ENCODE measurements around the gene WDR27. TPM values are rescaled to one million over a fixed set of nuclear protein-coding genes. Genes with fewer than 3 reads are reported as not detected.

The WDR27 gene
- total RNA-seq, 1 donor from 2014 or later, result 7.2 TPM

- DNase-seq (ENCODE audit: low spot score), result no peak
- intact Hi-C loops (cut with DNase I), result no loop called here
Measured at GRCh38 chr6:169503422-169504152, 198.2 kb downstream of the WDR27 start.

- no peak for DNase-seq (ENCODE audit: low spot score)
- intact Hi-C loops (cut with DNase I), result no loop called here
Measured at GRCh38 chr6:169502445-169502844, 199.4 kb downstream of the WDR27 start.

- intact Hi-C loops (cut with DNase I), result no loop called here
- no peak for DNase-seq (ENCODE audit: low spot score)
Measured at GRCh38 chr6:169501777-169502313, 200.0 kb downstream of the WDR27 start.

- no peak for DNase-seq (ENCODE audit: low spot score)
- intact Hi-C loops (cut with DNase I), result no loop called here
Measured at GRCh38 chr6:169501128-169501527, 200.7 kb downstream of the WDR27 start.

- intact Hi-C loops (cut with DNase I), result no loop called here
- no peak for DNase-seq (ENCODE audit: low spot score)
Measured at GRCh38 chr6:169500688-169501087, 201.1 kb downstream of the WDR27 start.

- no peak for DNase-seq (ENCODE audit: low spot score)
- intact Hi-C loops (cut with DNase I), result no loop called here
Measured at GRCh38 chr6:169499848-169500247, 202.0 kb downstream of the WDR27 start.

- intact Hi-C loops (cut with DNase I), result no loop called here
- no peak for DNase-seq (ENCODE audit: low spot score)
Measured at GRCh38 chr6:169498916-169499513, 202.8 kb downstream of the WDR27 start.

GRCh38 chr6:169495601-169496000, 206.2 kb downstream of the WDR27 start:
- intact Hi-C loops (cut with DNase I), result no loop called here
- DNase-seq (ENCODE audit: low spot score), result no peak

GRCh38 chr6:169494038-169494437, 207.8 kb downstream of the WDR27 start:
- intact Hi-C loops (cut with DNase I), result no loop called here
- DNase-seq (ENCODE audit: low spot score), result no peak

DNA sequence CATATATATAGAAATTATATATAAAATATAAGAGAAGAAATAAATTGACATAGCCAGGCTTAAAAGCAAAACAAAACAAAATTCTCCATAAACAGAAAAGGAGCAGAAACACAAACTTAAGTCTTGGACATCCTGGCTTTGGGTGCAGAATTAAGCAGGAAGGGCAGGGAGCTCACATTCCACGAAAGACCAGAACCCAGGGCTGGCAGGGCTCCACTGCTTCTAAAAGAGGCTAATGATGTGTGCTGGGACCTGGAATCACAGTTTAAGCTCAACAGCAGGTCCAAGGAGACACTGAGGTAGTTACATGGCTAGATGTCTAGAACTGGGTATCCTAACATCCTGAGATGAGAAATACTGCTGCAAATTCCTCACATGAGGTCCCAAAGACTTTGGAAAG, 210.3 kb downstream of the WDR27 start:
- no peak for DNase-seq (ENCODE audit: low spot score)
- intact Hi-C loops (cut with DNase I), result no loop called here

DNA sequence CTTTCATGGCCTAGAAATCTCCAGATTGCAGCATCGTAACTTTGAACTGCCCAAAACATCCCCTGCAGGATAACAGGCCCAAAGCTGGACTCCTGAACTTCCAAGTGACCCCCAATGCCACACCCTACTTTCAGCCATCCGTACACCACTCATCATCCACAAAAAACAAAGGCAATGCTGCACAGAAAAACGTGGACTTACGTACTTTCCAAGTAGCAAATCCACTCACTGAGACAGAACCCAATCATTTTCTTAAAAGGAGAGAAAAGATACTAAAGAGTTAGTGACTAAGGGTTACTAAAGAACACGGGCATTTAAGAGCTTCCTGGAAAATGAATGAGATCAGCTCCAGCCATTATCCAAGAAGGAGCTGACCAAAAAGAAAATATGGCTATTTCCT, 211.0 kb downstream of the WDR27 start:
- DNase-seq (ENCODE audit: low spot score), result no peak
- intact Hi-C loops (cut with DNase I), result no loop called here

- intact Hi-C loops (cut with DNase I), result no loop called here
- DNase-seq (ENCODE audit: low spot score), result no peak
Measured at GRCh38 chr6:169490246-169490641, 211.6 kb downstream of the WDR27 start.

DNA sequence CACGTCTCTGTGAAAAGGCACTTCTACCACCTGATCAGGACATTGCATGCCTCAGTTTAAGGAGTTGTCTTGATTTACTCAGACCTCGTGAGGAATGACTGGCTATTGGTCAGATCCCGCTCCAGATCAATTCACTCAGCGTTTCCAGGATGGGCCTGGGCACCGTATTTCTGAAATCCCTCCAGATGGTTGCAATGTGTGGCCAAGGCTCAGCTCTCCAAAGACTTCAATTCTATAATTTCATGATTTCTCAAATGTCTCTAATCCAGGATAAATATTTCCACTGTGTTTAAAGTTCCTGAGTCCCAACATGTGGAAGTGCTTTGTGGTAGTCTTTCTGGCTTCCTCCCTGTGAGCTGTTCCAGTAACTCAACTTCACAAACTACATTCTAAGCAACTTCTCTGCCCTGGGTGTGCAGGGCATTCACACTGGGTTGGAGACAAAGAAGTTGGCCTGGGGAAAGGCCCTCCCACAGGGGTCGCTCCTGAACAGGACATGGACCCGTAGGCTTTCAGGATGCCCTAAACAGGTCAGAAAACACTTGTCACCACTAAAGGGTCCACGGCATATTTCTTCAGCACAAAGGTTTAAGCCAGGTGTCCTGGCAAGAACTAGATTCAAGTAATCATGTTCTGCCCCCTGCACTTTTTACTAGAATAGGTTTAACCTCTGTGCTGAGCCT, 212.1 kb downstream of the WDR27 start:
- intact Hi-C loops (cut with DNase I), result no loop called here
- DNase-seq (ENCODE audit: low spot score), result no peak

DNA sequence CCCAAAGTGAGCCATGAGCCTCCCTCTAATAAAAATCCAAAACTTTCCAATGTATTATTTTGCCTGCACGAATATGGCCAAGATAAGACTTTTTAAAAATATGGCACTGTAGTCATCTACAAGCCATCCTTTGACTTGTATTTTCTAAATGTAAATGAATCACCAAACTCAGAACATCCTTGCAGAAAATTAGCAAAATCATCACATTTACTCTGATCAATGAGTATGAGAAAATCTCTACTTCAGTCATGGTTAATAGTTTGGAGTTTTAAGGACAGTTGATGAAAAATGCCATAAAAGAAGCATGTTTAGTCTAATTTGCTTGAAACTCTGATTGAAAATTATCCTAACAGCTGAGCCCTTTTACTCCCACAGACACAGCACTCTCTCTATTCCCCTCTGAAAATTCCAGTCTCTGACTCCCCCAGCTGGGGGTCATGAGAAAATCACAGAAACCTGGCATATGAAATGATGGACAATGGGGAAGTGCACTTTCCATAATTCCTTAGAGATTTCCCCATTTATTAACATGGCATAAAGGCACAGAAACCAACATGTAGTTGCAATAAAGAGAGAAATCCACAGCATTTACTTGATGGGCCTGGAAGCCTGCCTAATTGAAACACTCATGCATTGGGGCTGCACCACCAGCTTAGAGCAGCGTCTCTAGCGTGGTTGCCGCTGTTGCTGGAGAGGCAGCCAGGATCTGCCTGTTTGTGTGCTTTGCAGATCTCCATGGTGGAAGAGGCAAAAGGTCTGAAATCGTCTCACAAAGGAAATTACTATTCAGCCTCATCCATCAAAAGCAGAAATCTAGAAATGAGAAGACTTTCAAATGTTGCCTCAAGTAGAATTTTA, 214.0 kb downstream of the WDR27 start:
- DNase-seq (ENCODE audit: low spot score), result no peak
- intact Hi-C loops (cut with DNase I), result no loop called here

DNA sequence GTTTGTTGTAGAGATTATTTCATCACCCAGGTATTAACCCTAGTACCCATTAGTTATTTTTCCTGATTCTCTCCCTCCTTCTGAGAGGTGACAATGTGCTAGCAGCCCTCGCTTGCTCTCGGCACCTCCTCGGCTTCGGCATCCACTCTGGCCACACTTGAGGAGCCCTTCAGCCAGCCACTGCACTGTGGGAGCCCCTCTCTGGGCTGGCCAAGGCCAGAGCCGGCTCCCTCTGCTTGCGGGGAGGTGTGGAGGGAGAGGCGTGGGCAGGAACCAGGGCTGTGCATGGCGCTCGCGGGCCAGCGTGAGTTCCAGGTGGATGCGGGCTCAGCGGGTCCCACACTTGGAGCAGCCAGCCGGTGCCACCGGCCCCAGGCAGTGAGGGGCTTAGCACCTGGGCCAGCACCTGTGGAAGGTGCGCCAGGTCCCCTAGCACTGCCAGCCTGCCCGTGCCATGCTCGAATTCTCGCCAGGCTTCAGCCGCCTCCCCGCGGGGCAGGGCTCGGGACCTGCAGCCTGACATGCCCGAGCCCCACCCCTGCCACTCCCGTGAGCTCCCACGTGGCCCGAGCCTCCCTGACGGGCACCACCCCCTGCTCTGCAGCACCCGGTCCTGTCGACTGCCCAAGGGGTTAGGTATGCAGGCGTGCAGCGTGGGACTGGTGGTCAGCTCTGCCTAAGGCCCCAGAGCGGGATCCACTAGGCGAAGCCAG, 221.9 kb downstream of the WDR27 start:
- intact Hi-C loops (cut with DNase I), result no loop called here
- DNase-seq (ENCODE audit: low spot score), result no peak

GRCh38 chr6:169474362-169474761, 227.5 kb downstream of the WDR27 start:
- intact Hi-C loops (cut with DNase I), result no loop called here
- no peak for DNase-seq (ENCODE audit: low spot score)

- DNase-seq (ENCODE audit: low spot score), result no peak
- intact Hi-C loops (cut with DNase I), result no loop called here
Measured at GRCh38 chr6:169473663-169474062, 228.2 kb downstream of the WDR27 start.

GRCh38 chr6:169472786-169473416, 228.9 kb downstream of the WDR27 start:
- no peak for DNase-seq (ENCODE audit: low spot score)
- intact Hi-C loops (cut with DNase I), result no loop called here

DNA sequence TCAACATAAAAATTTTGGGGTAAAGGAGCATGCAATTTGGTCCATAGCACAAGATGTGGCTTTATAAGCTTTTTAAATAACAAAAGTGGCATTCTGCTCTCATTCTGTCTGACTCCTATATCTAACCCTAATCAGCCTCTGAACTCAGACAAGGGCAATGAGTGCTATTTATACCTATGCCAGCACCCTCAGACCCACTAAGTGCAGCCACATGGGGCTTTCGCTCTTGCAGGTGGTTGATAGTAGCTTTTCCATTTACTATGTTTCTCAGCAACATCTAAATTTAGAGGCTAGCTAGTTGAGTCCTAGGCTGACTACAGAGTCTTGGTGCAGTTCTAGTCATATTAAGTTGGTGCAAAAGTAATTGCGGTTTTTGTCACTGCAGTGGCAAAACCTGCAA, 231.0 kb downstream of the WDR27 start:
- DNase-seq (ENCODE audit: low spot score), result no peak
- intact Hi-C loops (cut with DNase I), result no loop called here
